ENCODE results near the gene STRN4. TPM values are rescaled to one million over a fixed set of nuclear protein-coding genes. Genes with fewer than 3 reads are reported as not detected.

Gene STRN4
- polyA plus RNA-seq, 1 of the 3 experiments (the other 2 are of a cell fraction) = 92.8 TPM

- TF ChIP-seq REST (IDR thresholded peaks at IDR 0.05; ENCODE audit: low read depth, low read length) = no peak
Measured at GRCh38 chr19:46722004-46722380, 24.3 kb downstream of the STRN4 start (continued).

- H3F3A ChIP-seq (replicated peaks; ENCODE audit: insufficient read depth) = peaks cover 14% of the 10 kb centered on the region
- no peak overlapping the region for H3K4me3 ChIP-seq (ENCODE audit: low read depth in 2 of 2, low read length in 1 of 2)
- no peaks in the 10 kb centered on the region for H3K27me3 ChIP-seq (ENCODE audit: insufficient read depth)
- no peaks in the 10 kb centered on the region for H3K9me3 ChIP-seq
- POLR2A ChIA-PET = no interaction called here
- H3K79me2 ChIP-seq (ENCODE audit: insufficient read depth) = peaks cover 7% of the 10 kb centered on the region; the same call in 1 of the 2 replicates
- TF ChIP-seq CTCF (IDR thresholded peaks at IDR 0.05) (peak; percentile 41), MAX (IDR thresholded peaks at IDR 0.05; ENCODE audit: low read depth) (no peak)
- no peak overlapping the region for H2AFZ ChIP-seq (ENCODE audit: low read depth)
- DNase-seq = peak; percentile 76
- WGBS (ENCODE audit: low lambda C conversion rate) = 91% methylated on average over 7 of the region's 16 CpGs
- H3K36me3 ChIP-seq (replicated peaks in 1 of 2; ENCODE audit: control insufficient read depth in 1 of 2, insufficient read depth in 2 of 2, low read length in 1 of 2) = peaks cover 4 to 68% of the 10 kb centered on the region in 2 experiments
- no peaks in the 10 kb centered on the region for H3K9me2 ChIP-seq
- peaks cover 0 to 5% of the 10 kb centered on the region in 2 experiments; a peak in 1 of 4 replicates for H3K4me1 ChIP-seq (ENCODE audit: control insufficient read depth in 1 of 2, insufficient read depth in 2 of 2, low read depth in 1 of 2, low read length in 1 of 2)
- no peak overlapping the region for H3K9ac ChIP-seq
- H4K20me1 ChIP-seq (ENCODE audit: insufficient read depth) = no peaks in the 10 kb centered on the region
- H3K4me2 ChIP-seq = no peak overlapping the region
- CTCF ChIA-PET = interaction anchor here (0.9 to 1.5 kb wide), 5 partner anchors 17 to 119 kb away, joined by 3 to 5 read pairs (median 4); no protein-coding TSS in a partner anchor
- no peak overlapping the region for H3K27ac ChIP-seq (ENCODE audit: low read depth in 2 of 2, low read length in 1 of 2)
Measured at GRCh38 chr19:46721269-46722003, 24.8 kb downstream of the STRN4 start.

- Histone ChIP-seq H3F3A (replicated peaks; ENCODE audit: insufficient read depth) (peaks cover 14% of the 10 kb centered on the region), H3K36me3 (replicated peaks in 1 of 2; ENCODE audit: control insufficient read depth in 1 of 2, insufficient read depth in 2 of 2, low read length in 1 of 2) (peaks cover 4 to 65% of the 10 kb centered on the region in 2 experiments), H2AFZ (ENCODE audit: low read depth) (no peak overlapping the region), H3K9ac (no peak overlapping the region), H3K27ac (ENCODE audit: low read depth in 2 of 2, low read length in 1 of 2) (no peak overlapping the region), H3K4me1 (ENCODE audit: control insufficient read depth in 1 of 2, insufficient read depth in 2 of 2, low read depth in 1 of 2, low read length in 1 of 2) (peaks cover 0 to 5% of the 10 kb centered on the region in 2 experiments; a peak in 1 of 4 replicates), H3K27me3 (ENCODE audit: insufficient read depth) (no peaks in the 10 kb centered on the region), H3K79me2 (ENCODE audit: insufficient read depth) (peaks cover 11% of the 10 kb centered on the region), H3K4me3 (ENCODE audit: low read depth in 2 of 2, low read length in 1 of 2) (no peak overlapping the region), H3K9me3 (no peaks in the 10 kb centered on the region), H4K20me1 (ENCODE audit: insufficient read depth) (no peaks in the 10 kb centered on the region), H3K9me2 (no peaks in the 10 kb centered on the region), H3K4me2 (no peak overlapping the region)
- POLR2A ChIA-PET = no interaction called here
- CTCF ChIA-PET = interaction anchor here (0.9 to 1.5 kb wide), 6 partner anchors 8 to 120 kb away, joined by 3 to 5 read pairs (median 4); no protein-coding TSS in a partner anchor
- WGBS (ENCODE audit: low lambda C conversion rate) = 96% methylated on average over 15 of the region's 22 CpGs
- no peak for DNase-seq
- TF ChIP-seq NFIC (IDR thresholded peaks at IDR 0.05; ENCODE audit: borderline replicate concordance) (no peak), RXRA (IDR thresholded peaks at IDR 0.05; ENCODE audit: borderline replicate concordance, low read depth) (no peak), TCF12 (IDR thresholded peaks at IDR 0.05) (no peak), CHD2 (IDR thresholded peaks at IDR 0.05; ENCODE audit: low read length, partially characterized antibody) (no peak), FOXM1 (IDR thresholded peaks at IDR 0.05; ENCODE audit: low read depth) (no peak), CTCF (IDR thresholded peaks at IDR 0.05) (no peak), RCOR1 (IDR thresholded peaks at IDR 0.05; ENCODE audit: low read length) (no peak), USF1 (IDR thresholded peaks at IDR 0.05; ENCODE audit: borderline replicate concordance, low read depth) (no peak), JUND (IDR thresholded peaks at IDR 0.05) (no peak), TEAD4 (IDR thresholded peaks at IDR 0.05; ENCODE audit: borderline replicate concordance, insufficient read depth) (no peak)
Measured at GRCh38 chr19:46720503-46721239, 25.6 kb downstream of the STRN4 start.
